ENCODE measurements around the gene MTX3.

The MTX3 gene

GRCh38 chr5:80010754-80011392 lies 19.8 kb upstream of the MTX3 start:
- no peak for DNase-seq (ENCODE audit: low read depth)
- TF ChIP-seq CTCF (conservative IDR thresholded peaks at IDR 0.05; ENCODE audit: control insufficient read depth, insufficient read depth, low read depth, low read length) = no peak
- no peak overlapping the region for H3K4me3 ChIP-seq (ENCODE audit: control insufficient read depth, low read depth, low read length)

GRCh38 chr5:80008995-80009765 lies 18.1 kb upstream of the MTX3 start:
- H3K4me3 ChIP-seq (ENCODE audit: control insufficient read depth, low read depth, low read length) = no peak overlapping the region
- no peak for TF ChIP-seq CTCF (conservative IDR thresholded peaks at IDR 0.05; ENCODE audit: control insufficient read depth, insufficient read depth, low read depth, low read length)

GRCh38 chr5:80002677-80003076 lies 11.6 kb upstream of the MTX3 start:
- no peak for TF ChIP-seq CTCF (conservative IDR thresholded peaks at IDR 0.05; ENCODE audit: control insufficient read depth, insufficient read depth, low read depth, low read length)
- DNase-seq (ENCODE audit: low read depth) = no peak
- no peak overlapping the region for H3K4me3 ChIP-seq (ENCODE audit: control insufficient read depth, low read depth, low read length)

More at GRCh38 chr5:80008995-80009765, 18.1 kb upstream of the MTX3 start:
- no peak for DNase-seq (ENCODE audit: low read depth)

DNA sequence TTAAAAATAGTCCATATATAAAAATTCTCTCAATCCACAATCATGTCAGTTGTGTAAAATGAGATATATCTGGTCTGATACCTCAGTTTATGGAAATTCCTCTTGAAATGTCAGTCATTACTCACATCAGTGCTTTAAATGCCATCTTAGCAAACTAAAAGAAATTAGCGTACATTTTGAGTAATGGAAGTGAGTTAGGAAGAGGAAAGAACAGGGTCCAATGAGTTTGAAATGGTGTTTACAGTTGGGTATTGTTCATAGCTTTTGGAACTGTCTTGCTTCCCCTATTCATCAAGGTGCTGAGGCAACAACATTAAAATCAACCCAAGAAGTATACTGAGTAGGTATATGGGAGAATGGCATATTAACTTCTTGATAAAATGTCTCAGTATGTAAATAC lies 8.7 kb upstream of the MTX3 start:
- H3K4me3 ChIP-seq (ENCODE audit: control insufficient read depth, low read depth, low read length) = no peak overlapping the region
- DNase-seq (ENCODE audit: low read depth) = no peak
- TF ChIP-seq CTCF (conservative IDR thresholded peaks at IDR 0.05; ENCODE audit: control insufficient read depth, insufficient read depth, low read depth, low read length) = no peak

- no peak for DNase-seq (ENCODE audit: low read depth)
- no peak for TF ChIP-seq CTCF (conservative IDR thresholded peaks at IDR 0.05; ENCODE audit: control insufficient read depth, insufficient read depth, low read depth, low read length)
- H3K4me3 ChIP-seq (ENCODE audit: control insufficient read depth, low read depth, low read length) = no peak overlapping the region
These were observed 2.0 kb upstream of the MTX3 start for GRCh38 chr5:79992891-79993657.

- DNase-seq (ENCODE audit: low read depth) = peak; percentile 24
- peak overlapping the region; percentile 88 for H3K4me3 ChIP-seq (ENCODE audit: control insufficient read depth, low read depth, low read length)
- TF ChIP-seq CTCF (conservative IDR thresholded peaks at IDR 0.05; ENCODE audit: control insufficient read depth, insufficient read depth, low read depth, low read length) = no peak
These were observed 861 bp downstream of the MTX3 start for GRCh38 chr5:79990205-79990597.
